Endothelial cell of umbilical vein (primary cell): ENCODE data around the gene ZCWPW1. TPM values are rescaled to one million over a fixed set of nuclear protein-coding genes. Genes with fewer than 3 reads are reported as not detected.

Experiments used
- BruUV-seq: library from RNA; stranded (reverse); fragments of 400-500 nt; replicated peaks from 2 replicates; lab custom pipeline; 2021; lab: Mats Ljungman, UMichigan
- CTCF ChIA-PET: fragments of 300-600, 350-600 bp; sonication (Branson Sonifier 250); formaldehyde crosslinking; loops from one replicate; lab custom pipeline; 2021; ENCODE audit warnings: antibody characterized with exemption, inconsistent platforms; lab: Charles Lee
- POLR2A ChIA-PET: fragments of 300-600, 350-600 bp; sonication (Branson Sonifier 250); formaldehyde crosslinking; loops from one replicate; lab custom pipeline; 2021; ENCODE audit warnings: antibody characterized with exemption, inconsistent platforms; lab: Charles Lee
- DNase-seq: peaks from one replicate; pipeline ENCODE4 v3.0.0-alpha.2; 2011; ENCODE audit warnings: low read depth, low spot score
- FAIRE-seq: peaks from 2 replicates; lab custom pipeline; 2011; peaks lifted over from hg19 to GRCh38; lab: Jason Lieb, UNC
- H2AFZ ChIP-seq: 2 replicates; pipeline ENCODE4 v1.6.0; 2012; ENCODE audit warnings: low read depth, low read length, control low read depth, inconsistent platforms
- H3K27ac ChIP-seq: 2 replicates; pipeline ENCODE4 v1.5.1; 2011; ENCODE audit warnings: low read depth, mild to moderate bottlenecking, control low read depth, low read length, moderate library complexity; ENCODE audit not compliant: insufficient read depth
- H3K27me3 ChIP-seq, 2 experiments: 2 replicates each; pipeline versions ENCODE4 v1.6.0 to v1.6.1; 2011; ENCODE audit warnings: low read length in 2 of 2, mixed read lengths in 1 of 2; ENCODE audit not compliant: control insufficient read depth in 2 of 2, insufficient read depth in 2 of 2
- H3K36me3 ChIP-seq, 2 experiments: 2 replicates in 1 of 2; 3 replicates in 1 of 2; pipeline ENCODE4 v1.5.1; 2011; ENCODE audit warnings: low read length in 2 of 2, mild to moderate bottlenecking in 1 of 2, moderate library complexity in 1 of 2; ENCODE audit not compliant: control insufficient read depth in 2 of 2, insufficient read depth in 2 of 2; ENCODE audit errors: extremely low read depth in 1 of 2
- H3K4me1 ChIP-seq: 3 replicates; pipeline ENCODE4 v1.5.1; 2011; ENCODE audit warnings: mild to moderate bottlenecking, low read length; ENCODE audit not compliant: control insufficient read depth, insufficient read depth; ENCODE audit errors: extremely low read depth
- H3K4me2 ChIP-seq: 2 replicates; pipeline ENCODE4 v1.6.1; 2011; ENCODE audit warnings: low read length, control low read depth, mixed read lengths; ENCODE audit not compliant: insufficient read depth
- H3K4me3 ChIP-seq, 3 experiments: fragments of 200-600 bp in 1 of 3; sonication (generic), shearing (Covaris generic) in 1 of 3; replicated peaks in 1 of 3; 2 replicates each; pipeline ENCODE4 v1.5.1; 2011 to 2016; ENCODE audit warnings: control low read depth in 3 of 3, low read length in 3 of 3, mild to moderate bottlenecking in 2 of 3, inconsistent platforms in 1 of 3, low read depth in 1 of 3, moderate library complexity in 1 of 3; ENCODE audit not compliant: insufficient read depth in 1 of 3
- H3K79me2 ChIP-seq: 2 replicates; pipeline ENCODE4 v1.6.0; 2012; ENCODE audit warnings: low read length, inconsistent platforms; ENCODE audit not compliant: control insufficient read depth, insufficient read depth
- H3K9ac ChIP-seq: replicated peaks from 2 replicates; pipeline ENCODE3; 2011; ENCODE audit warnings: low read length, control low read depth; ENCODE audit not compliant: insufficient read depth; ENCODE audit errors: extremely low read depth
- H3K9me1 ChIP-seq: replicated peaks from 3 replicates; pipeline ENCODE4 v1.6.0; 2011; ENCODE audit warnings: mild to moderate bottlenecking, low read length; ENCODE audit not compliant: control insufficient read depth, insufficient read depth; ENCODE audit errors: extremely low read depth
- H3K9me3 ChIP-seq: replicated peaks from 2 replicates; pipeline ENCODE4 v1.5.1; 2012; ENCODE audit warnings: low read length, inconsistent platforms; ENCODE audit not compliant: control insufficient read depth, insufficient read depth
- H4K20me1 ChIP-seq: replicated peaks from 2 replicates; pipeline ENCODE3; 2011; ENCODE audit warnings: mild to moderate bottlenecking, low read length; ENCODE audit not compliant: control insufficient read depth, insufficient read depth; ENCODE audit errors: extremely low read depth
- EZH2 ChIP-seq: IDR thresholded peaks from 2 replicates; pipeline ENCODE4 v1.6.1; 2012; ENCODE audit warnings: borderline replicate concordance, low read depth, mild to moderate bottlenecking, moderate library complexity, low read length, inconsistent platforms; ENCODE audit not compliant: severe bottlenecking
- FOS ChIP-seq: IDR thresholded peaks from 2 replicates; pipeline ENCODE4 v1.6.1; 2011; ENCODE audit warnings: mild to moderate bottlenecking, low read length, moderate library complexity, borderline replicate concordance; ENCODE audit not compliant: insufficient read depth
- GATA2 ChIP-seq: IDR thresholded peaks from 2 replicates; pipeline ENCODE4 v1.7.0; 2011; ENCODE audit warnings: low read depth, mild to moderate bottlenecking, moderate library complexity, mixed read lengths, low read length; ENCODE audit not compliant: insufficient read length, insufficient read depth
- JUN ChIP-seq: IDR thresholded peaks from 2 replicates; pipeline ENCODE4 v1.6.1; 2011; ENCODE audit warnings: borderline replicate concordance, low read depth; ENCODE audit not compliant: insufficient read length, insufficient read depth
- MYC ChIP-seq: IDR thresholded peaks from one replicate; pipeline ENCODE4 v1.6.1; 2011; ENCODE audit warnings: mild to moderate bottlenecking, low read depth, low read length
- POLR2A ChIP-seq: IDR thresholded peaks from 2 replicates; pipeline ENCODE4 v1.6.1; 2012; ENCODE audit warnings: low read depth, mild to moderate bottlenecking, control low read depth, low read length
- dilution Hi-C: fragments of 300-500 bp; cut with MboI; formaldehyde crosslinking; loops from one replicate; pipeline ENCODE4 v1.15.0; 2019; ENCODE audit warnings: low sequenced_read_pairs; ENCODE audit not compliant: extremely low pct_ligation_motif_present
- intact Hi-C: fragments of 100-400 bp; cut with micrococcal nuclease; formaldehyde crosslinking; loops from one replicate; pipeline ENCODE4 v1.10.0; 2022
- polyA plus RNA-seq, 4 experiments: library from polyadenylated mRNA; depleted of rRNA in 3 of 4; stranded (reverse) in 3 of 4; unstranded in 1 of 4; fragments of >200 nt; gene quantifications; 2 replicates each; pipeline versions ENCODE4 v1.2.1 to v1.2.3, GENCODE V29; 2011 to 2012; ENCODE audit warnings: missing spikeins in 1 of 4
- total RNA-seq: library from RNA; stranded (reverse); gene quantifications from 2 replicates; pipeline ENCODE4 v1.2.3, GENCODE V29; 2021
- TF ChIP-seq, protein P1 (sequence below), 2 donors: IDR thresholded peaks; 1 replicate in 1 of 2; 2 replicates in 1 of 2; pipeline ENCODE4 v1.5.1; 2011; ENCODE audit warnings: low read length in 2 of 2, mild to moderate bottlenecking in 2 of 2, moderate library complexity in 2 of 2, control low read depth in 1 of 2, inconsistent platforms in 1 of 2, low read depth in 1 of 2; ENCODE audit not compliant: insufficient read depth in 1 of 2; ENCODE audit errors: extremely low read depth in 1 of 2
- TF ChIP-seq, protein P2 (sequence below): IDR thresholded peaks from 2 replicates; pipeline ENCODE4 v1.6.1; 2011; ENCODE audit not compliant: insufficient read depth, insufficient read length

Gene ZCWPW1
- total and polyA plus RNA-seq, 2 donors (not counting 3 experiments of a cell fraction or from before 2014, with no cell fraction given): 0.31 to 0.32 TPM

DNA sequence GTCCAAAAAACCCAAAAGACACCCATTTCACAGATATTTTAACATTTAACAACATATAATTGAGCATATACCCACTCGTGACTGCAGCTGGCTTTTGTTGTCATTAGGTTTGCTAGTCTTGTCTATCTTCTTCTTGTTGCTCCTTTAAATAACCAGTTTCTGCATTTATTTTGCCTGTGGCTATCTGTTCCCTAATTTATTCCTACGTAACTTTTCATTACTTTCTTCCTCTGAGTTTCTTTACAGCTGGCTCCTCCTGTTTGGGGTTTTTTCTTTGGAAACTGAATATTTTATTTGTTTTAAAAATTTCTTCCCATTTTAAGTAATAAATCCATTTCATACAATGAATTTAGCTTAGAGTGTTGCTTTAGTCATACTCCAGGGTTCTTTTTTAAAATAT is 40.8 kb downstream of the ZCWPW1 start:
- no peak overlapping the region for H3K4me2 ChIP-seq
- no peak overlapping the region for H3K9ac ChIP-seq
- no peaks in the 10 kb centered on the region for H3K9me1 ChIP-seq
- dilution Hi-C loops (no loop called here), intact Hi-C loops (no loop called here)
- H3K36me3 ChIP-seq: no peaks in the 10 kb centered on the region
- no TSS peak for BruUV-seq
- H3K27me3 ChIP-seq: peaks cover 9 to 12% of the 10 kb centered on the region in 2 experiments
- CTCF ChIA-PET: interaction anchor here (1.0 kb wide), 1 partner anchor 20 kb away, joined by 3 read pairs; no protein-coding TSS in a partner anchor
- no peak for DNase-seq
- no peaks in the 10 kb centered on the region for H4K20me1 ChIP-seq
- POLR2A ChIA-PET: no interaction called here
- no peaks in the 10 kb centered on the region for H3K79me2 ChIP-seq
- no peak overlapping the region for H3K4me3 ChIP-seq
- TF ChIP-seq GATA2 (no peak), FOS (no peak), MYC (no peak), POLR2A (no peak), EZH2 (no peak), JUN (no peak)
- TF ChIP-seq, protein P1, sequence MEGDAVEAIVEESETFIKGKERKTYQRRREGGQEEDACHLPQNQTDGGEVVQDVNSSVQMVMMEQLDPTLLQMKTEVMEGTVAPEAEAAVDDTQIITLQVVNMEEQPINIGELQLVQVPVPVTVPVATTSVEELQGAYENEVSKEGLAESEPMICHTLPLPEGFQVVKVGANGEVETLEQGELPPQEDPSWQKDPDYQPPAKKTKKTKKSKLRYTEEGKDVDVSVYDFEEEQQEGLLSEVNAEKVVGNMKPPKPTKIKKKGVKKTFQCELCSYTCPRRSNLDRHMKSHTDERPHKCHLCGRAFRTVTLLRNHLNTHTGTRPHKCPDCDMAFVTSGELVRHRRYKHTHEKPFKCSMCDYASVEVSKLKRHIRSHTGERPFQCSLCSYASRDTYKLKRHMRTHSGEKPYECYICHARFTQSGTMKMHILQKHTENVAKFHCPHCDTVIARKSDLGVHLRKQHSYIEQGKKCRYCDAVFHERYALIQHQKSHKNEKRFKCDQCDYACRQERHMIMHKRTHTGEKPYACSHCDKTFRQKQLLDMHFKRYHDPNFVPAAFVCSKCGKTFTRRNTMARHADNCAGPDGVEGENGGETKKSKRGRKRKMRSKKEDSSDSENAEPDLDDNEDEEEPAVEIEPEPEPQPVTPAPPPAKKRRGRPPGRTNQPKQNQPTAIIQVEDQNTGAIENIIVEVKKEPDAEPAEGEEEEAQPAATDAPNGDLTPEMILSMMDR (IDR thresholded peaks at IDR 0.05; ENCODE audit: extremely low read depth in 1 of 2, insufficient read depth in 1 of 2, low read depth in 1 of 2, low read length in 2 of 2): no peak
- TF ChIP-seq, protein P2, sequence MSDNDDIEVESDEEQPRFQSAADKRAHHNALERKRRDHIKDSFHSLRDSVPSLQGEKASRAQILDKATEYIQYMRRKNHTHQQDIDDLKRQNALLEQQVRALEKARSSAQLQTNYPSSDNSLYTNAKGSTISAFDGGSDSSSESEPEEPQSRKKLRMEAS: no peak
- H3K9me3 ChIP-seq: no peaks in the 10 kb centered on the region
- H3K27ac ChIP-seq: no peak overlapping the region
- peaks cover 6% of the 10 kb centered on the region for H3K4me1 ChIP-seq
- H2AFZ ChIP-seq: no peak overlapping the region
- FAIRE-seq: no peak
